ENCODE results near the gene MASP2.

Gene MASP2

DNA sequence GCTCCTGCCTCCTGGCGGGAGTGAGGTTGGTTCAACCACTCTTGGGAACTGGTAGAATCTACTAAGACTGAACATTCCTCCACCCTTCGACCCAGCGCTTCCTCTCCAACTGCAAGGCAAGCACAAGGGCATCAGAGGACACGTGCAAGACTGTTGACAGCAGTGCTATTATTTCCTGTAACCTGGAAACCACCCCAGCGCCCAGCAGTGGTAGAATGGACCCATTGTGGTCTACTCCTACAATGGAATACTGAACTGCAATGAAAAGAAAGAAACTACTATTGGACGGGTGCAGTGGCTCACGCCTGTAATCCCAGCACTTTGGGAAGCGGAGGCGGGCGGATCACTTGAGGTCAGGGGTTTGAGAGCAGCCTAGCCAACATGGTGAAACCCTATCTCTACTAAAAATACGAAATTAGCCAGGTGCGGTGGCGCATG is 67.5 kb downstream of the MASP2 start:
- Mint-ChIP-seq H3K27me3 (peaks cover 12% of the 10 kb centered on the region), H3K27ac (no peak overlapping the region), H3K36me3 (no peaks in the 10 kb centered on the region), H3K9me3 (no peaks in the 10 kb centered on the region), H3K4me3 (no peak overlapping the region), H3K4me1 (no peaks in the 10 kb centered on the region)
- DNase-seq (ENCODE audit: low spot score in 2 of 2) (no peak), ATAC-seq (ENCODE audit: low read depth) (no peak)

DNA sequence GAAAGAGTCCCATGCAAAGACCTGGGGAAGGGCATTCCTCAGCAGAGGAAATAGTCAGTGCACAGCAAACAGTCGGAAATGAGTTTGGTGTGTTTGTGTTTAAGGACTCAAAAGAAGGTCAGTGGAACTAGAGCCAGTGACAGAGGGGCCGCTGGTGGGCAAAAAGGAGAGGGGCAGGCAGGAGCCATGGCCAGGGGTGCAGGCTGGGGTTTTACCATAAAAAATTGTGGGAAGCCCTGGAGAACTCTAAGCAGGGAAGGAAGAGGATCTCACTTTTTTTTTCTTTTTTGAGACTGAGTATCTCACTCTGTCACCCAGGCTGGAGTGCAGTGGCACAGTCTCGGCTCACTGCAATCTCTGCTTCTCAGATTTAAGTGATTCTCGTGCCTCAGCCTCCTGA is 68.3 kb downstream of the MASP2 start:
- H3K27me3 Mint-ChIP-seq = peaks cover 12% of the 10 kb centered on the region
- H3K36me3 Mint-ChIP-seq = no peaks in the 10 kb centered on the region
- H3K4me3 Mint-ChIP-seq = no peak overlapping the region
- H3K4me1 Mint-ChIP-seq = no peaks in the 10 kb centered on the region
- no peak overlapping the region for H3K27ac Mint-ChIP-seq
- no peak for ATAC-seq (ENCODE audit: low read depth)
- DNase-seq (ENCODE audit: low spot score in 2 of 2) = no peak
- no peaks in the 10 kb centered on the region for H3K9me3 Mint-ChIP-seq

All from memory B cell (primary cell).